ENCODE measurements around the gene ZNF862. TPM values are rescaled to one million over a fixed set of nuclear protein-coding genes. Genes with fewer than 3 reads are reported as not detected.

The ZNF862 gene
- total RNA-seq, 4 donors from 2014 or later = 19.8 to 36.4 (median 23.0) TPM

- H3K4me1 ChIP-seq = no peaks in the 10 kb centered on the region
- no peaks in the 10 kb centered on the region for H3K27me3 ChIP-seq
- no peaks in the 10 kb centered on the region for H3K9me3 ChIP-seq
- H3K36me3 ChIP-seq = no peaks in the 10 kb centered on the region
- TF ChIP-seq CTCF (IDR thresholded peaks at IDR 0.05) (no peak), POLR2A (IDR thresholded peaks at IDR 0.05) (no peak)
- H3K4me3 ChIP-seq = no peak overlapping the region
- no peak overlapping the region for H3K27ac ChIP-seq
- DNase-seq = no peak
Measured at GRCh38 chr7:149831741-149832219, 6.4 kb upstream of the ZNF862 start.

GRCh38 chr7:149832332-149833041 is 5.7 kb upstream of the ZNF862 start:
- Histone ChIP-seq H3K4me1 (no peaks in the 10 kb centered on the region), H3K9me3 (no peaks in the 10 kb centered on the region), H3K27ac (no peak overlapping the region), H3K27me3 (no peaks in the 10 kb centered on the region), H3K4me3 (no peak overlapping the region), H3K36me3 (no peaks in the 10 kb centered on the region)
- no peak for DNase-seq
- TF ChIP-seq CTCF (IDR thresholded peaks at IDR 0.05) = no peak
- TF ChIP-seq POLR2A (IDR thresholded peaks at IDR 0.05) = no peak

GRCh38 chr7:149833495-149834130 is 4.6 kb upstream of the ZNF862 start:
- no peak for TF ChIP-seq CTCF (IDR thresholded peaks at IDR 0.05)
- no peak for TF ChIP-seq POLR2A (IDR thresholded peaks at IDR 0.05)
- Histone ChIP-seq H3K9me3 (no peaks in the 10 kb centered on the region), H3K4me1 (no peaks in the 10 kb centered on the region), H3K27ac (no peak overlapping the region), H3K4me3 (no peak overlapping the region), H3K36me3 (no peaks in the 10 kb centered on the region), H3K27me3 (no peaks in the 10 kb centered on the region)
- DNase-seq = no peak

- H3K27ac ChIP-seq = no peak overlapping the region
Measured at GRCh38 chr7:149834601-149835000, 3.6 kb upstream of the ZNF862 start.

GRCh38 chr7:149836434-149836833 is 1.7 kb upstream of the ZNF862 start:
- H3K4me1 ChIP-seq = peaks cover 0 to 11% (median 0%) of the 10 kb centered on the region in 4 donors
- no peak for TF ChIP-seq CTCF (IDR thresholded peaks at IDR 0.05)
- TF ChIP-seq POLR2A (IDR thresholded peaks at IDR 0.05) = no peak
- no peak for DNase-seq
- no peak overlapping the region for H3K27ac ChIP-seq
- no peaks in the 10 kb centered on the region for H3K36me3 ChIP-seq
- no peaks in the 10 kb centered on the region for H3K9me3 ChIP-seq
- H3K27me3 ChIP-seq = no peaks in the 10 kb centered on the region
- H3K4me3 ChIP-seq = no peak overlapping the region

More at GRCh38 chr7:149834601-149835000, 3.6 kb upstream of the ZNF862 start:
- Histone ChIP-seq H3K36me3 (no peaks in the 10 kb centered on the region), H3K9me3 (no peaks in the 10 kb centered on the region), H3K4me1 (peaks cover 0 to 9% (median 0%) of the 10 kb centered on the region in 4 donors), H3K4me3 (no peak overlapping the region), H3K27me3 (no peaks in the 10 kb centered on the region)
- TF ChIP-seq CTCF (IDR thresholded peaks at IDR 0.05) = no peak
- no peak for TF ChIP-seq POLR2A (IDR thresholded peaks at IDR 0.05)
- DNase-seq = no peak

Measured in Peyer's patch (tissue), 4 donors.